Activated T-cell treated with anti-CD3 and anti-CD28 coated beads, Interleukin-2, amount 50 U/mL, for 4 hours (primary cell): ENCODE data around the gene CENPP. TPM values are rescaled to one million over a fixed set of nuclear protein-coding genes. Genes with fewer than 3 reads are reported as not detected.

Source experiments
- ATAC-seq, 2 donors: fragments of 200-7000 bp; cut with Tn5 transposase; one replicate each; pipeline ENCODE4 v1.10.0; 2021
- DNase-seq: peaks from one replicate; pipeline ENCODE4 v3.0.0-alpha.2; 2020
- H3K27me3 Mint-ChIP-seq: one replicate; pipeline ENCODE4 v1.8.0; 2021; ENCODE audit warnings: low read depth, mixed read lengths
- H3K36me3 Mint-ChIP-seq: one replicate; pipeline ENCODE4 v1.8.0; 2022; ENCODE audit warnings: mixed read lengths; ENCODE audit not compliant: insufficient read depth
- H3K4me1 Mint-ChIP-seq: one replicate; pipeline ENCODE4 v1.8.0; 2021; ENCODE audit warnings: low read depth, mixed read lengths
- H3K4me3 Mint-ChIP-seq: one replicate; pipeline ENCODE4 v1.8.0; 2021; ENCODE audit warnings: mild to moderate bottlenecking, moderate library complexity, mixed read lengths
- H3K9me3 Mint-ChIP-seq: one replicate; pipeline ENCODE4 v1.8.0; 2021; ENCODE audit warnings: mixed read lengths
- total RNA-seq, 3 donors: library from RNA; stranded (reverse); gene quantifications; one replicate each; pipeline ENCODE4 v1.2.1, GENCODE V29; 2021

The CENPP gene
- total RNA-seq, 3 donors from 2014 or later = 13.7 to 17.7 (median 15.6) TPM

DNA sequence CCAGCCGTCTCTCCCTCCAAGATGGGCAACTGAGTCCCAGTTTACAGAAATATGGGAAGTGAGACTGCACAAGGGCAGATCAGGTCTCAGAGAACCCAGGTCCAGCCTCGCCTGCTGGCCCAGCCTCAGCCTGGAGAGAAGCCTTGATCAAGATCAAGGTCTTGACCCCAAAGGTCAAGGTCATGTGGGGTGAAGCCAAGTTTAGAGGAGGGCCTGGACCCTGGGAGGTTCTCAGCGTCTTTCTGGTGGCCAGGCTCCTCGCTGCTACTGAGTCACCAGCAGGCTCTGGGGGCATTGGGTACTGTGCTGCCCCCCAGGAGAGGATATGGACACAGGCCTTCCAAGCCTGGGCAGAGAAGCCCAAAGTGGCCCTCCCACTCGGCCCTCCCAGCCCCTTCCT, 335.4 kb downstream of the CENPP start:
- no peak for ATAC-seq
- peaks cover 28% of the 10 kb centered on the region for H3K4me1 Mint-ChIP-seq
- H3K9me3 Mint-ChIP-seq = no peaks in the 10 kb centered on the region
- no peaks in the 10 kb centered on the region for H3K27me3 Mint-ChIP-seq
- no peak for DNase-seq
- H3K4me3 Mint-ChIP-seq = no peak overlapping the region
- peaks cover 7% of the 10 kb centered on the region for H3K36me3 Mint-ChIP-seq

DNA sequence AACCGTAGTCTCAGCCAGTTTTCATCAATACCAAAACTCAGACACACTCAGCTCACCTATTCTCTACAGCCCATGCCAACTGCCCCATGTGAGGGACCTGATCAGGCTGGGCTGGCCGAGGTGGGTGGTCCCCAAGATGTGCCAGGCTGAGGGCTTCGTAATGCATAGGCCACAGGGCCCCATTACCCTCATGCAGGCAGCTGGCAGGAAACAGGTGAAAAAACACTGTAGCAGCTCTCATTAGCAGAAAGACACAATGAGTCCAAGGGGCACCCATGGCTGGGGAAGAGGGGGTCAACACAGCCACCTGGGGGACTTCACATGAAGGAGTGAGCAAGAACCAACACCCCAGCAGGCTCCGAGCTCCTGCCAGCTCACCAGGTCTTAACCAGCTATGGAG, 336.0 kb downstream of the CENPP start:
- Mint-ChIP-seq H3K27me3 (no peaks in the 10 kb centered on the region), H3K4me3 (no peak overlapping the region), H3K36me3 (peaks cover 1% of the 10 kb centered on the region), H3K4me1 (peaks cover 30% of the 10 kb centered on the region), H3K9me3 (no peaks in the 10 kb centered on the region)
- ATAC-seq (no peak), DNase-seq (no peak)

DNA sequence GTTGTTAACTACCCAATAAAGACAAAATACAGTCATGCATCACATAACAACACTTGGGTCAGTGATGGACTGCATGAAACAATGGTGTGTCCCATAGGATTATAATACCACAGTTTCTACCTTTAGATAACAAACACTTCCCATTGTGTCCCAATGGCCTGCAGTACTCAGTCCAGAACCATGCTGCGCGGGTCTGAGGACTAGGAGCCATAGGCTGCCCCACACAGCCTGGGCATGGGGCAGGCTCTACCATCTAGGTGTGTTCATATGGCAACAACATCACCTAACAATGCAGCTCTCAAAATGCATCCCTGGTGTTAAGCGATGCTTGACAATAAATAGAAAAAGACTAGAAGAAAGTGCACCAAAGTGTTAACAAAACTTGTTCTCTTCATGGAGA, 337.4 kb downstream of the CENPP start:
- ATAC-seq = no peak
- no peaks in the 10 kb centered on the region for H3K27me3 Mint-ChIP-seq
- H3K4me3 Mint-ChIP-seq = no peak overlapping the region
- peaks cover 37% of the 10 kb centered on the region for H3K4me1 Mint-ChIP-seq
- DNase-seq = no peak
- peaks cover 8% of the 10 kb centered on the region for H3K36me3 Mint-ChIP-seq
- H3K9me3 Mint-ChIP-seq = no peaks in the 10 kb centered on the region

DNA sequence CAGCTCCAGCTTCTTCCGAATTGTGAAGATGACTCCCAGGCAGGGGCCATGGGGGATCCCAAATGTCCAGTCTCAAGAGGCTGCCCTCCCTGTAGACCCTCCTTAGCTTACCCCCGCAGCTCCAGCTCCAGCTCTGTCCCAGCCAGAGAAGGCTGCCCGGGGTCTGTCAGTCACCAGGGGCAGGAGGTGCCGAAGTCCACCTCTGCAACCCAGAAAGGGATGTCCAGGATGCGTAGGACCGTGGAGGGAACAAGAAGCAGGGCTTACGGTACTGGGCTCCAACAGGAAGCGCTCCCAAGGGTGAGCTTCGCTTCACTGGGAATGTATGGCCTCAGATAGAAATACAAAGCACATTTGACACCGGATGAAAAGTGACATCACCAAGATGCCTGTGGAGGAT, 338.2 kb downstream of the CENPP start:
- no peak overlapping the region for H3K4me3 Mint-ChIP-seq
- peaks cover 44% of the 10 kb centered on the region for H3K4me1 Mint-ChIP-seq
- H3K9me3 Mint-ChIP-seq = no peaks in the 10 kb centered on the region
- ATAC-seq (no peak), DNase-seq (no peak)
- H3K27me3 Mint-ChIP-seq = no peaks in the 10 kb centered on the region
- peaks cover 8% of the 10 kb centered on the region for H3K36me3 Mint-ChIP-seq

DNA sequence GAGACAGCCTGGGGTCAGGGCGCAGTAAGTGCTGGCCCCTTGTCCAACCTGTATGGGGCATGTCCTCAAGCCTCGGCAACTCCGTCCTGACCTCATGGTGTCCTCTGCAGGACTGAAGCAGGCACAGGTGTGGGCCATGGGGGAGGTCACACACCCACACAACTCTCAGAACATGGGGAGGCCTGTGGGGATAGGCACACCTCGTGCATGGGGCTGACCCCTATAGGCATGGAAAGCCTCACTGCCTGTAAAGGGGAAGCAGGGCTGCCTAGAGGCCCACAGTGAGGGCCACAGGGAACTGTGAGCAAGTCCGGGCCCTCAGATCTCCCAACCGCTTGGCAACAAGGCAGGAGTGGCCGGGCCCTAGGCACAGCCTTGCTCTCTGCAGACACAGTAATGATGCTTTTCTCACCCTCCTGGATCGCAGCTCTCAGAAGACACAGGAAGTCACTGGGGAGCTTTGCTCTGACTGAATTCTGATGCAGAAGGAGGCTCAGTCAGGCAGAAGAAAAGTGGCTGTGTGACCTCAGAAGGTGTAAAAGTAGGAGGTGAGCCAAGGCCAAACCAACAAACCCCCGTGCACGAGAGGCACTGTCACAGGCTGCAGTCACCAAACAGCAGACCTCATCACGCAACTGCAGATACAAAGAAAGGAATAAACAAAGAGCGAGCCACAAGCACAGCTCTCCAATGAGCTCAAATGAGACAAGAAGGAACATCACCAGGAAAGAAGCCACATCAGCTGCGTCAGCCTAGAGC, 338.8 kb downstream of the CENPP start:
- H3K4me3 Mint-ChIP-seq = no peak overlapping the region
- H3K4me1 Mint-ChIP-seq = peaks cover 48% of the 10 kb centered on the region
- no peaks in the 10 kb centered on the region for H3K9me3 Mint-ChIP-seq
- no peaks in the 10 kb centered on the region for H3K27me3 Mint-ChIP-seq
- ATAC-seq = peak; percentile 41 to 47
- no peak for DNase-seq
- peaks cover 8% of the 10 kb centered on the region for H3K36me3 Mint-ChIP-seq

DNA sequence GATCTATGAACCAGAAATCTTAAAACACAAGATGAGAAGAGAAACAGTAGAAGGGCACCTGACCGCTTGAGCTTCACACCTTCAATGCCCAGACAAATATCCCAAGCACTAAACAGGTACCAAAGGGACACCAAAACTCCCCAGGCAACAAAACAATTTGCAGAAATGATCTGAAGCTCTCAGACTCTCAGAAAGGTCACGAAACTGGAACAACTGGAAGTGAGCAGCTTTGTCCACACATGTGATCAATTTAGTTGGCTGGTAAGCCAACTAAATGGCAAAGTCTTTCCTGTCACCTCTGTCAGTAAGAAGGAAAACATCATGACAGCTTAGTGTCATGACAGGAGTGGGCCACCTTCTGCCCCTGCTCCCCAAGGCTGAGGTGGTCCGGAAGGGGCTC, 340.1 kb downstream of the CENPP start:
- DNase-seq (no peak), ATAC-seq (no peak)
- peaks cover 50% of the 10 kb centered on the region for H3K4me1 Mint-ChIP-seq
- no peaks in the 10 kb centered on the region for H3K27me3 Mint-ChIP-seq
- no peaks in the 10 kb centered on the region for H3K9me3 Mint-ChIP-seq
- H3K4me3 Mint-ChIP-seq = no peak overlapping the region
- H3K36me3 Mint-ChIP-seq = peaks cover 8% of the 10 kb centered on the region

DNA sequence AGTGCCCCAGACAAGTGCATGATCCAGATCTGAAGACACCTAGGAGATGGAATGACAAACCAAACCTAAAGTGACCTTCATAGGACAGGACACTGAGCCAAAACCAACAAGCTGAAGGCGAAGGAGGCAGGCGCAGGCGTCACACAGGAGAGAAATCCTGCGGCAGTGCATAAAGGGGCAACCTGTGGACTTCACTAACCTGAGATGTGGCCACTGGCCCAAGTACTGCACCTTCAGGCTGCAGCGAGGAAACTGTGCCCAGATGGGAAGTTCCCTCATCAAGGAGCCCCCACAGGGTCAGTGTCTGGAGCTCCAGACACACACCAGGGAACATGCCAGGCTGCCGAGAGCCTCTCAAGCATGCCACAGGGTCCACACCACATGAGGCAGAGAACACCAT, 340.5 kb downstream of the CENPP start:
- Mint-ChIP-seq H3K4me3 (no peak overlapping the region), H3K9me3 (no peaks in the 10 kb centered on the region), H3K36me3 (peaks cover 8% of the 10 kb centered on the region), H3K27me3 (no peaks in the 10 kb centered on the region), H3K4me1 (peaks cover 52% of the 10 kb centered on the region)
- DNase-seq = no peak
- ATAC-seq = no peak

DNA sequence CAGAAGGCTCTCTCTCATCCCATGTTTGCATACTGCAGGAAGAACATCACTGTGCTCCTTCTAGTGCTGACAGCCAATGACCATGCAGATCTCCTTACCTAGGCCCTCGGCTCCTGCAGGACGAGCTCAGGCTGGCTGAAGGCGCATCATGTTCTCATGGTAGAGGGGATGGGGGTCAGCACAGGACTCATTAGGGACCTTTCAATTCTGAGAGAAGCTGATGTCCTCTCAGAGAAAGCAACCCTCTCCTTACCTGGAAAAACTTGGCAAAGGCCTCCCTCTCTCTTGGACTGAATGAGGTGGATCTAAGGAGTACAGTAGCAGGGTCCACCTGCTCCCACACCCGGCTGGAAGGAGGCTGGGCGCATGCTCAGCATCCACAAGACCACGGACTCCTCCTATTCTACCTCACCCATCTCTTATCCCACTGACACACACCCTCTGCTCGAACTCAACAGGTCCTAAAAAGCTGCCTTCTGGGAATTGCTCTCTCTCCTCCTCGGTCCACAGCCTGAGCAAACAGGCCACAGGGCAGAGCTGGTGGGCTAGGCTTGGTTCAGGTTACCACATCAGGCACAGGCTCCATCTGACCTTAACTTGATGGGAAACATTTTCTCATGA, 341.3 kb downstream of the CENPP start:
- DNase-seq = no peak
- Mint-ChIP-seq H3K27me3 (no peaks in the 10 kb centered on the region), H3K36me3 (peaks cover 8% of the 10 kb centered on the region), H3K4me1 (peaks cover 47% of the 10 kb centered on the region), H3K4me3 (no peak overlapping the region), H3K9me3 (no peaks in the 10 kb centered on the region)
- no peak for ATAC-seq

DNA sequence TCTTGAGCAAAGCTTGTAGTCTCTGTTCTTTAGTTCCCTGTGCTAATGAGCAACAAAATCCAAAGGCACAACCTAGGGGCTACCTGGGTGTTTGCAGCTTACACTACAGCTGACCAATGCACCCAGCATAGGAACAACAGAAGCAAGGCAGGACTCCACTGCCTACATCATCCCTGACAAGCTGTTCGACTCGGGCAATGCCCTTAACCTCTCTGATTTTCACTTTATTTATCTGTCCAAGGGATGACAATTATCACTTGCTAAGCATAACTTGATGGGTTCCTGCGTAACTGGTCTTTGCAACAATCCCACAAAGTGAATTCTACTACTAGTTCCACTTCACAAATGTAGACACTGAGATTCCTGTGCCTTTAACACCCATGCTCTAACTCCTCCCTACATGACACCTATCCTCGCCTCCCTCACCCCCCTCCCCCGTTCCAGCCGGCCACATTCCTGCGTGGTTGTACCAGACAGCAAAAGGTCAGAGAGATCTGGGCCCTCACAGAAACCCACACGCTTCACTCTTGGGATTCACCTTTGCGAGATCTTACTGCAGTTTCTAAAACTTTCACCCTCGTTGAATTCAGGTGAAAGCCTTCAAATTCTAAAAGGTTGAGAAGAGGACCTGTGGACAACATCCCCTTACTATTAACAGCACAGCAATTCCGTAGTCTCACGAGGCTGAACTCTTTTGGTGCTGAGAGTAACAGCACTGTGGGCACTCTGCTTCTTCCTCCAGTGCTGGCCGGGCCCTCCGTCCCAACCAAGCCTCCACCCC, 343.2 kb downstream of the CENPP start:
- Mint-ChIP-seq H3K4me1 (peaks cover 41% of the 10 kb centered on the region), H3K36me3 (peaks cover 8% of the 10 kb centered on the region), H3K9me3 (no peaks in the 10 kb centered on the region), H3K27me3 (no peaks in the 10 kb centered on the region), H3K4me3 (peak overlapping the region; percentile 93)
- DNase-seq (peak; percentile 49), ATAC-seq (no peak)

DNA sequence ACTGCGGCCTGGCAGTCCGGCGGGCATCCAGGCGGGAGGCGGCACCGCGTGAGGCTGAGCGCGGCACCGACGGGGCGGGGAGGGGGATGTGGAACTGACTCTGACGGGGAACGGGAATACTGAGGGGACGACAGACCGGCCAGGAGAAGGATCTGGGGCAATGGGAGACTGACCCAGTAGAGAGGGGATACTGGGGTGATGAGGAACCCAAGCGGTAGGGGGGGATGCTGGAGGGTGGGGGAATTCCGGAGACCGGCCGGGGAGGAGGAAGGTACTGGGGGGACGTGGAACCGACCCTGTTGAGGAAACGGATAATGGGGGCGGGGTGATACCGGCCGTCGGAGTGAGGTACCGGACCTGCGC, 343.8 kb downstream of the CENPP start:
- peak overlapping the region; percentile 93 for H3K4me3 Mint-ChIP-seq
- peaks cover 36% of the 10 kb centered on the region for H3K4me1 Mint-ChIP-seq
- ATAC-seq (peak; percentile 12 to 16), DNase-seq (no peak)
- no peaks in the 10 kb centered on the region for H3K27me3 Mint-ChIP-seq
- no peaks in the 10 kb centered on the region for H3K9me3 Mint-ChIP-seq
- peaks cover 8% of the 10 kb centered on the region for H3K36me3 Mint-ChIP-seq

Other genes with a start within 250 kb of the CENPP start
- gene SPTLC1, start 210.5 kb upstream of the CENPP start, total RNA-seq = 10 to 100 TPM; 50.5 to 63.1 (median 54.3) TPM
- gene IARS1, start 32.3 kb upstream of the CENPP start, total RNA-seq = 100 to 1,000 TPM; 249 to 272 (median 268) TPM
- gene NOL8, start 603 bp upstream of the CENPP start, total RNA-seq = 10 to 100 TPM; 70.0 to 79.9 (median 73.6) TPM
- gene OGN, start 78.6 kb downstream of the CENPP start, total RNA-seq = not detected
- not detected for gene OMD, start 98.5 kb downstream of the CENPP start, total RNA-seq
- gene ASPN, start 156.6 kb downstream of the CENPP start, total RNA-seq = not detected
- gene ECM2, start 210.0 kb downstream of the CENPP start, total RNA-seq = not detected